Measurements from ENCODE around the gene MORN1. TPM values are rescaled to one million over a fixed set of nuclear protein-coding genes. Genes with fewer than 3 reads are reported as not detected.

MORN1 gene
- total and polyA plus RNA-seq, 2 experiments from 2014 or later: 4.8 to 11.1 TPM

DNA sequence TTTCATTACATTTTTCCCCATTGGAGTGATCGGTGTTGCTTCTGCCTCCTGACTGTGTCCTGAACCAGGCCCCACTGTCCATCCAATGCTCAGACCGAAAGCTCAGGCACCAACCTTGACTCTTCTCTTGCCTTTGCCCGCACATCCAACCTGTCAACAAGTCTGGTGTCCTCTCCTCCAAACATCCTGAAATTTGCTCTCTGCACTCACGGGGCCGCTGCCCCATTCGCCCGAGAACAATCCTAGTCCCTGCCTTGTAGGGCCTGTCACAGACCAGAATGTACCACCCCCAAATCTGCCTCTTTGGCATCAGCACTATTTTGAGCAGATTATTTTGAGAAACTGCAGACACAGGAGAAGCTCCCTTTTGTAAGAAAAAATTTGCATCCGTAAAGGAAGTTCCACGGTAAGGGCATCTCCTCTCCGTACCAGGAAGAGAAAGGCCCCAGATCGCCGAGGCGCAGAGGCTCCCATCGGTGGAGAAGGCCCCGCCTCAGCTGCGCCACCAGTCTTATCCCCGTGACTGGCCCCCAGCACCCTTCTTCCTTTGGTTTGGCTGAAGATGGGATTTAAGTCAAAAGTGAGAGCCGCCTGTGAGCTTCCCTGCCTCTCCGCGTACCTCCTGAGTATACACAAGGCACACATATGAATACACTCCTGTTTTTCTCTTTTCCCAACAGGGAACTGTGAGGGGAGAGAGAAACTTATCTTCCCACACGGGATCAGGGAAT lies 7.1 kb downstream of the MORN1 start (continued):
- TF ChIP-seq, protein P1, sequence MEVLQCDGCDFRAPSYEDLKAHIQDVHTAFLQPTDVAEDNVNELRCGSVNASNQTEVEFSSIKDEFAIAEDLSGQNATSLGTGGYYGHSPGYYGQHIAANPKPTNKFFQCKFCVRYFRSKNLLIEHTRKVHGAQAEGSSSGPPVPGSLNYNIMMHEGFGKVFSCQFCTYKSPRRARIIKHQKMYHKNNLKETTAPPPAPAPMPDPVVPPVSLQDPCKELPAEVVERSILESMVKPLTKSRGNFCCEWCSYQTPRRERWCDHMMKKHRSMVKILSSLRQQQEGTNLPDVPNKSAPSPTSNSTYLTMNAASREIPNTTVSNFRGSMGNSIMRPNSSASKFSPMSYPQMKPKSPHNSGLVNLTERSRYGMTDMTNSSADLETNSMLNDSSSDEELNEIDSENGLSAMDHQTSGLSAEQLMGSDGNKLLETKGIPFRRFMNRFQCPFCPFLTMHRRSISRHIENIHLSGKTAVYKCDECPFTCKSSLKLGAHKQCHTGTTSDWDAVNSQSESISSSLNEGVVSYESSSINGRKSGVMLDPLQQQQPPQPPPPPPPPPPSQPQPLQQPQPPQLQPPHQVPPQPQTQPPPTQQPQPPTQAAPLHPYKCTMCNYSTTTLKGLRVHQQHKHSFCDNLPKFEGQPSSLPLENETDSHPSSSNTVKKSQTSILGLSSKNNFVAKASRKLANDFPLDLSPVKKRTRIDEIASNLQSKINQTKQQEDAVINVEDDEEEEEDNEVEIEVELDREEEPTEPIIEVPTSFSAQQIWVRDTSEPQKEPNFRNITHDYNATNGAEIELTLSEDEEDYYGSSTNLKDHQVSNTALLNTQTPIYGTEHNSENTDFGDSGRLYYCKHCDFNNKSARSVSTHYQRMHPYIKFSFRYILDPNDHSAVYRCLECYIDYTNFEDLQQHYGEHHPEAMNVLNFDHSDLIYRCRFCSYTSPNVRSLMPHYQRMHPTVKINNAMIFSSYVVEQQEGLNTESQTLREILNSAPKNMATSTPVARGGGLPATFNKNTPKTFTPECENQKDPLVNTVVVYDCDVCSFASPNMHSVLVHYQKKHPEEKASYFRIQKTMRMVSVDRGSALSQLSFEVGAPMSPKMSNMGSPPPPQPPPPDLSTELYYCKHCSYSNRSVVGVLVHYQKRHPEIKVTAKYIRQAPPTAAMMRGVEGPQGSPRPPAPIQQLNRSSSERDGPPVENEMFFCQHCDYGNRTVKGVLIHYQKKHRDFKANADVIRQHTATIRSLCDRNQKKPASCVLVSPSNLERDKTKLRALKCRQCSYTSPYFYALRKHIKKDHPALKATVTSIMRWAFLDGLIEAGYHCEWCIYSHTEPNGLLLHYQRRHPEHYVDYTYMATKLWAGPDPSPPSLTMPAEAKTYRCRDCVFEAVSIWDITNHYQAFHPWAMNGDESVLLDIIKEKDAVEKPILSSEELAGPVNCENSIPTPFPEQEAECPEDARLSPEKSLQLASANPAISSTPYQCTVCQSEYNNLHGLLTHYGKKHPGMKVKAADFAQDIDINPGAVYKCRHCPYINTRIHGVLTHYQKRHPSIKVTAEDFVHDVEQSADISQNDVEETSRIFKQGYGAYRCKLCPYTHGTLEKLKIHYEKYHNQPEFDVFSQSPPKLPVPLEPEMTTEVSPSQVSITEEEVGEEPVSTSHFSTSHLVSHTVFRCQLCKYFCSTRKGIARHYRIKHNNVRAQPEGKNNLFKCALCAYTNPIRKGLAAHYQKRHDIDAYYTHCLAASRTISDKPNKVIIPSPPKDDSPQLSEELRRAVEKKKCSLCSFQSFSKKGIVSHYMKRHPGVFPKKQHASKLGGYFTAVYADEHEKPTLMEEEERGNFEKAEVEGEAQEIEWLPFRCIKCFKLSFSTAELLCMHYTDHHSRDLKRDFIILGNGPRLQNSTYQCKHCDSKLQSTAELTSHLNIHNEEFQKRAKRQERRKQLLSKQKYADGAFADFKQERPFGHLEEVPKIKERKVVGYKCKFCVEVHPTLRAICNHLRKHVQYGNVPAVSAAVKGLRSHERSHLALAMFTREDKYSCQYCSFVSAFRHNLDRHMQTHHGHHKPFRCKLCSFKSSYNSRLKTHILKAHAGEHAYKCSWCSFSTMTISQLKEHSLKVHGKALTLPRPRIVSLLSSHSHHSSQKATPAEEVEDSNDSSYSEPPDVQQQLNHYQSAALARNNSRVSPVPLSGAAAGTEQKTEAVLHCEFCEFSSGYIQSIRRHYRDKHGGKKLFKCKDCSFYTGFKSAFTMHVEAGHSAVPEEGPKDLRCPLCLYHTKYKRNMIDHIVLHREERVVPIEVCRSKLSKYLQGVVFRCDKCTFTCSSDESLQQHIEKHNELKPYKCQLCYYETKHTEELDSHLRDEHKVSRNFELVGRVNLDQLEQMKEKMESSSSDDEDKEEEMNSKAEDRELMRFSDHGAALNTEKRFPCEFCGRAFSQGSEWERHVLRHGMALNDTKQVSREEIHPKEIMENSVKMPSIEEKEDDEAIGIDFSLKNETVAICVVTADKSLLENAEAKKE (CRISPR knock-in tag; IDR thresholded peaks at IDR 0.05): no peak
- TF ChIP-seq NANOG (IDR thresholded peaks at IDR 0.05; ENCODE audit: borderline replicate concordance) (no peak), EZH2 (IDR thresholded peaks at IDR 0.05; ENCODE audit: low read depth, unreplicated experiment) (no peak), JUNB (IDR thresholded peaks at IDR 0.05; ENCODE audit: unreplicated experiment) (no peak), CREB1 (CRISPR knock-in tag; IDR thresholded peaks at IDR 0.05; ENCODE audit: low read depth) (no peak)

DNA sequence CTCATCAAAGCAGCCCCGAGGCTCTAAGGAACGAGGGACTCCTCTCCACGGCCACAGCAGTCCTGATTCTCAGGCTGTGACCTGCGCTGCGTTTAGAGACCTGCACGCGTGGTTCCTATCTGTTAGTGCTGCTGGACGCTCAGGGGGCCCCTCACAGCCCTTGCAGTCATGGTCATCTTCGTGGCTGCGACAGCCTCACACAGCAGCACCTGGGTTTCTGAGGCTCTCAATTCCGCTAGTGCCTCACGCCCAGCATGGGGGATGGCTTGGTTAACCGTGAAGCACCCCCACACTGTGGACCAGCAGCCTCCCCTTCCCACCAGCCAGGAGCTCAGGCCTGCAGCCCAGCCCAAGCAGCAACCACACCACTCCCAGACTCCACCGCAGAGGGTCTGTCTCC lies 7.8 kb downstream of the MORN1 start:
- Mint-ChIP-seq H3K4me3 (no peak overlapping the region), H3K9me3 (no peaks in the 10 kb centered on the region), H3K27me3 (ENCODE audit: insufficient read depth, low read depth, poor library complexity) (peaks cover 4% of the 10 kb centered on the region), H3K36me3 (ENCODE audit: low read depth) (peaks cover 3% of the 10 kb centered on the region; the same call in 1 of the 3 replicates), H3K4me1 (no peaks in the 10 kb centered on the region), H3K27ac (no peak overlapping the region)
- DNase-seq (ENCODE audit: low spot score) (no peak), ATAC-seq (no peak)
- Histone ChIP-seq H3K4me1 (ENCODE audit: insufficient read depth) (no peaks in the 10 kb centered on the region), H3F3A (replicated peaks; ENCODE audit: low read depth) (no peaks in the 10 kb centered on the region), H3K36me3 (ENCODE audit: insufficient read depth) (no peaks in the 10 kb centered on the region), H3K79me2 (replicated peaks; ENCODE audit: insufficient read depth) (no peaks in the 10 kb centered on the region), H3K9me2 (ENCODE audit: insufficient read depth) (no peaks in the 10 kb centered on the region), H3K27ac (ENCODE audit: low read depth) (no peak overlapping the region), H3K4me3 (no peak overlapping the region), H3K27me3 (ENCODE audit: insufficient read depth) (no peaks in the 10 kb centered on the region), H3K4me2 (no peak overlapping the region), H4K20me1 (replicated peaks; ENCODE audit: insufficient read depth) (no peaks in the 10 kb centered on the region; the same call in 1 of the 2 replicates), H2AFZ (no peak overlapping the region)
- TF ChIP-seq ZNF114 (CRISPR knock-in tag; IDR thresholded peaks at IDR 0.05): no peak
- TF ChIP-seq EZH2phosphoT487 (IDR thresholded peaks at IDR 0.05; ENCODE audit: unreplicated experiment): no peak
- TF ChIP-seq REST (IDR thresholded peaks at IDR 0.05; ENCODE audit: unreplicated experiment): no peak
- TF ChIP-seq ZNF331 (CRISPR knock-in tag; IDR thresholded peaks at IDR 0.05; ENCODE audit: low read depth): no peak
- TF ChIP-seq STAT1 (IDR thresholded peaks at IDR 0.05; ENCODE audit: unreplicated experiment): no peak

Measured in GM23338 (cell line).